Measurements from ENCODE around the gene DEUP1. TPM values are rescaled to one million over a fixed set of nuclear protein-coding genes. Genes with fewer than 3 reads are reported as not detected.
"Not testable (repeated sequence)": the region's sequence is repeated elsewhere in the genome, so short reads cannot be mapped to it uniquely, and the experiment has no call there.

The DEUP1 gene
- total RNA-seq, 2 experiments from 2014 or later: not detected

DNA sequence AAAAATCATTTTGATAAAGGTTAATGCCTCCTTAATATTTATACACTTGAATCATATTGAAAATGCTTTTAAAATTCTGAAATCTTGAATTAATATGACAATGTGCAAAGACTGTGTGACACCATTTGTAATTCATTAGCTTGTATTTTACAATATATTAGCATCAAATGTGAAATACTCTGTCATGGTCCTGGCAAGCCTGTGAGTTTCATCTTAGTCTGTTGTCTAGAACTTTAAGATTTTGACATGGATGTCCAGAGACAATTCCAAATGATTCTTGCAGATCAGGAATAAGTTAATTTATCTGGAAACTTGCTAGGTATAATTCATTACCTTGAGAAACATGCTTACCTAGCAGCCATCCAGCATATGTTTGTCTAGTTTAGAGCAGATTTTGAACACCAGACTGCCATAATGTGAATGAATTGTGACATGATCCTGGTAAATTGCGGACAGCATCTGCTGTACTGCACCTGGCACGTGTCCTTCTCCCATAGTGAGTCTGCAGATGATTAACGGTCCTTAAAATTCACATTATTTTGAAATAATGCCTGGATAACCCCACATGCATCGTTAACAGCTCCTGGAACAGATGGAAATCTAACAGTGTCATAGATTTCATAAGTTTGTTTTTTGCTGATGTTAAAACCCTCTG, 34.5 kb upstream of the DEUP1 start:
- POLR2A ChIA-PET: interaction anchor here (0.7 to 1.4 kb wide), 2 partner anchors 23 to 241 kb away, joined by 3 read pairs; no protein-coding TSS in a partner anchor
- no peaks in the 10 kb centered on the region for H4K20me1 ChIP-seq (ENCODE audit: insufficient read depth, low read length)
- no peaks in the 10 kb centered on the region for H3K4me1 ChIP-seq (ENCODE audit: insufficient read depth, low read length, poor library complexity, severe bottlenecking)
- H3K27ac ChIP-seq (ENCODE audit: low read depth, low read length, poor library complexity, severe bottlenecking): no peak overlapping the region
- no peak for TF ChIP-seq CTCF (conservative IDR thresholded peaks at IDR 0.05; ENCODE audit: low read length)
- CTCF ChIA-PET (ENCODE audit: unreplicated experiment): no interaction called here
- H3K79me2 ChIP-seq (ENCODE audit: insufficient read depth, low read depth, low read length): no peaks in the 10 kb centered on the region
- no peaks in the 10 kb centered on the region for H3K36me3 ChIP-seq (ENCODE audit: insufficient read depth, low read length)
- H3K4me2 ChIP-seq (ENCODE audit: low read length): no peak overlapping the region
- H3K4me3 ChIP-seq (ENCODE audit: low read depth, low read length, poor library complexity, severe bottlenecking): no peak overlapping the region
- H3K9me2 ChIP-seq (ENCODE audit: insufficient read depth, low read length): no peaks in the 10 kb centered on the region
- no peaks in the 10 kb centered on the region for H3K9me3 ChIP-seq (ENCODE audit: low read length)
- intact Hi-C loops (cut with micrococcal nuclease; ENCODE audit: unreplicated experiment): no loop called here
- no peak for DNase-seq (ENCODE audit: low spot score)
- no peak overlapping the region for H2AFZ ChIP-seq (ENCODE audit: low read length)
- no TSS peak for BruUV-seq (replicated peaks)

GRCh38 chr11:93303689-93304088, 26.9 kb upstream of the DEUP1 start:
- ChIA-PET POLR2A (interaction anchor here (0.7 kb wide), 1 partner anchor 537 kb away, joined by 4 read pairs; no protein-coding TSS in a partner anchor), CTCF (ENCODE audit: unreplicated experiment) (no interaction called here)
- no peak overlapping the region for H2AFZ ChIP-seq (ENCODE audit: low read length)
- H3K79me2 ChIP-seq (ENCODE audit: insufficient read depth, low read depth, low read length): no peaks in the 10 kb centered on the region
- H4K20me1 ChIP-seq (ENCODE audit: insufficient read depth, low read length): no peaks in the 10 kb centered on the region
- H3K4me3 ChIP-seq (ENCODE audit: low read depth, low read length, poor library complexity, severe bottlenecking): no peak overlapping the region
- intact Hi-C loops (cut with micrococcal nuclease; ENCODE audit: unreplicated experiment): no loop called here
- no peaks in the 10 kb centered on the region for H3K36me3 ChIP-seq (ENCODE audit: insufficient read depth, low read length)
- no TSS peak for BruUV-seq (replicated peaks)
- H3K4me2 ChIP-seq (ENCODE audit: low read length): no peak overlapping the region
- TF ChIP-seq CTCF (conservative IDR thresholded peaks at IDR 0.05; ENCODE audit: low read length) (no peak), EZH2phosphoT487 (IDR thresholded peaks at IDR 0.05; ENCODE audit: borderline replicate concordance, low read depth, low read length) (no peak)
- no peaks in the 10 kb centered on the region for H3K9me3 ChIP-seq (ENCODE audit: low read length)
- H3K27ac ChIP-seq (ENCODE audit: low read depth, low read length, poor library complexity, severe bottlenecking): no peak overlapping the region
- no peak for DNase-seq (ENCODE audit: low spot score)
- H3K9me2 ChIP-seq (ENCODE audit: insufficient read depth, low read length): no peaks in the 10 kb centered on the region
- H3K4me1 ChIP-seq (ENCODE audit: insufficient read depth, low read length, poor library complexity, severe bottlenecking): no peaks in the 10 kb centered on the region

DNA sequence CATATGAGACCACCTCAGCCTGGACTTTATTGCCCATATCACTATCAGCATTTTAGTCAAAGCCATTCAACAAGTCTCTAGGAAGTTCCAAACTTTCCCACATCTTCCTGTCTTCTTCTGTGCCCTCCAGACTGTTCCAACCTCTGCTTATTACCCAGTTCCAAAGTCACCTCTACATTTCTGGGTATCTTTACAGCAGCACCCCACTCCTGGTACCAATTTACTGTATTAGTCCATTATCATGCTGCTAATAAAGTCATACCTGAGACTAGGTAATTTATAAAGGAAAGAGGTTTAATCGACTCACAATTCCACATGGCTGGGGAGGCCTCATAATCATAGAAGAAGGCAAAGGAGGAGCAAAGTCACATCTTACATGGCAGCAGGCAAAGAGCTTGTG, 16.1 kb upstream of the DEUP1 start:
- H3K9me3 ChIP-seq (ENCODE audit: low read length); H3K79me2 ChIP-seq (ENCODE audit: insufficient read depth, low read depth, low read length); H3K9me2 ChIP-seq (ENCODE audit: insufficient read depth, low read length); BruUV-seq (replicated peaks); H3K4me3 ChIP-seq (ENCODE audit: low read depth, low read length, poor library complexity, severe bottlenecking); H3K4me2 ChIP-seq (ENCODE audit: low read length); DNase-seq (ENCODE audit: low spot score); H4K20me1 ChIP-seq (ENCODE audit: insufficient read depth, low read length); H2AFZ ChIP-seq (ENCODE audit: low read length); H3K27ac ChIP-seq (ENCODE audit: low read depth, low read length, poor library complexity, severe bottlenecking); H3K4me1 ChIP-seq (ENCODE audit: insufficient read depth, low read length, poor library complexity, severe bottlenecking); intact Hi-C loops (cut with micrococcal nuclease; ENCODE audit: unreplicated experiment); H3K36me3 ChIP-seq (ENCODE audit: insufficient read depth, low read length); POLR2A ChIA-PET; CTCF ChIA-PET (ENCODE audit: unreplicated experiment): not testable (repeated sequence)

All from OCI-LY7 (cell line).